Posterior cingulate gyrus (tissue), 11 donors: ENCODE measurements around the gene MUC5B.
"Not testable (repeated sequence)": the region's sequence is repeated elsewhere in the genome, so short reads cannot be mapped to it uniquely, and the experiment has no call there.

ENCODE experiments used
- DNase-seq, 10 donors: peaks; one replicate each; pipeline versions ENCODE4 v3.0.0 to v3.0.0-alpha.2; 2020 to 2021; ENCODE audit warnings: mixed read lengths in 3 of 10
- intact Hi-C: fragments of 100-400 bp; cut with DNase I; formaldehyde crosslinking; loops from one replicate; pipeline ENCODE4 v1.15.1; 2023

Gene MUC5B

GRCh38 chr11:1188451-1189130 is 34.3 kb upstream of the MUC5B start:
- intact Hi-C loops: not testable (repeated sequence)
- peak in 3 of 10 donors; percentile 18 to 68 (median 68) for DNase-seq

GRCh38 chr11:1189816-1190215 is 33.0 kb upstream of the MUC5B start:
- peak in 3 of 10 donors; percentile 6 to 58 (median 33) for DNase-seq

GRCh38 chr11:1191786-1192470 is 30.9 kb upstream of the MUC5B start:
- DNase-seq: peak in 2 of 10 donors; percentile 42 to 63
- intact Hi-C loops: not testable (repeated sequence)

More at GRCh38 chr11:1189816-1190215, 33.0 kb upstream of the MUC5B start:
- intact Hi-C loops: not testable (repeated sequence)

GRCh38 chr11:1192741-1193325 is 30.0 kb upstream of the MUC5B start:
- DNase-seq: peak in 4 of 10 donors; percentile 3 to 79 (median 58)
- intact Hi-C loops: no loop called here

- intact Hi-C loops: no loop called here
- DNase-seq: peak in 4 of 10 donors; percentile 3 to 82 (median 72)
These were observed 29.3 kb upstream of the MUC5B start for GRCh38 chr11:1193326-1194230.

- DNase-seq: peak in 5 of 10 donors; percentile 6 to 83 (median 69)
- intact Hi-C loops: no loop called here
These were observed 28.5 kb upstream of the MUC5B start for GRCh38 chr11:1194231-1194976.

GRCh38 chr11:1194977-1195681 is 27.7 kb upstream of the MUC5B start:
- intact Hi-C loops: no loop called here
- peak in 4 of 10 donors; percentile 7 to 85 (median 57) for DNase-seq

- DNase-seq: peak in 6 of 10 donors; percentile 4 to 80 (median 44)
- intact Hi-C loops: no loop called here
These were observed 27.0 kb upstream of the MUC5B start for GRCh38 chr11:1195682-1196515.

GRCh38 chr11:1196516-1197391 is 26.1 kb upstream of the MUC5B start:
- intact Hi-C loops: no loop called here
- peak in 4 of 10 donors; percentile 5 to 79 (median 66) for DNase-seq

GRCh38 chr11:1197431-1197885 is 25.4 kb upstream of the MUC5B start:
- intact Hi-C loops: no loop called here
- peak in 6 of 10 donors; percentile 6 to 77 (median 37) for DNase-seq

- intact Hi-C loops: no loop called here
- peak in 6 of 10 donors; percentile 4 to 82 (median 42) for DNase-seq
These were observed 24.8 kb upstream of the MUC5B start for GRCh38 chr11:1197886-1198560.

GRCh38 chr11:1198561-1199240 is 24.2 kb upstream of the MUC5B start:
- peak in 7 of 10 donors; percentile 2 to 80 (median 17) for DNase-seq
- intact Hi-C loops: no loop called here

GRCh38 chr11:1199241-1199750 is 23.6 kb upstream of the MUC5B start:
- peak in 4 of 10 donors; percentile 6 to 76 (median 42) for DNase-seq
- intact Hi-C loops: no loop called here

- peak in 7 of 10 donors; percentile 17 to 87 (median 40) for DNase-seq
These were observed 22.9 kb upstream of the MUC5B start for GRCh38 chr11:1199751-1200610.

More at GRCh38 chr11:1199751-1200610, 22.9 kb upstream of the MUC5B start:
- intact Hi-C loops: loop anchor here (5.0 kb wide), 1 partner anchor 317 kb away; no protein-coding TSS in a partner anchor
